GM12872 (cell line): ENCODE data around the gene HRCT1.

Source experiments
- CTCF ChIP-seq: IDR thresholded peaks from 3 replicates; pipeline ENCODE4 v1.5.1; 2011; ENCODE audit warnings: low read depth, mild to moderate bottlenecking, low read length, moderate library complexity; ENCODE audit not compliant: insufficient read depth

HRCT1 gene

GRCh38 chr9:35862328-35862727 is 43.7 kb upstream of the HRCT1 start:
- TF ChIP-seq CTCF, result no peak

GRCh38 chr9:35863583-35863982 is 42.4 kb upstream of the HRCT1 start:
- TF ChIP-seq CTCF, result no peak

GRCh38 chr9:35864695-35865255 is 41.2 kb upstream of the HRCT1 start:
- TF ChIP-seq CTCF, result no peak

- no peak for TF ChIP-seq CTCF
Measured at GRCh38 chr9:35867538-35867937, 38.5 kb upstream of the HRCT1 start.

GRCh38 chr9:35868933-35869332 is 37.1 kb upstream of the HRCT1 start:
- no peak for TF ChIP-seq CTCF

- TF ChIP-seq CTCF, result no peak
Measured at GRCh38 chr9:35869621-35870216, 36.3 kb upstream of the HRCT1 start.

- TF ChIP-seq CTCF, result no peak
Measured at GRCh38 chr9:35870351-35870923, 35.6 kb upstream of the HRCT1 start, which contains the start of gene OR13J1. Gene OR13J1, minus strand, starts transcription at chr9:35870401. Its CDS starts 0 bp downstream, at chr9:35870401.
